ENCODE data around the gene NLRP7.
"Not testable (repeated sequence)": the region's sequence is repeated elsewhere in the genome, so short reads cannot be mapped to it uniquely, and the experiment has no call there.

- TF ChIP-seq SMARCC2 (IDR thresholded peaks at IDR 0.05); MYC (CRISPR knock-in tag; IDR thresholded peaks at IDR 0.05; ENCODE audit: borderline replicate concordance); ZNF350 (CRISPR knock-in tag; IDR thresholded peaks at IDR 0.05; ENCODE audit: borderline replicate concordance, low read depth); USF2 (IDR thresholded peaks at IDR 0.05; ENCODE audit: low read depth, low read length); USF2 (CRISPR knock-in tag; IDR thresholded peaks at IDR 0.05; ENCODE audit: borderline replicate concordance); ZNF598 (CRISPR knock-in tag; IDR thresholded peaks at IDR 0.05; ENCODE audit: borderline replicate concordance): not testable (repeated sequence)
- TF ChIP-seq, protein P1, sequence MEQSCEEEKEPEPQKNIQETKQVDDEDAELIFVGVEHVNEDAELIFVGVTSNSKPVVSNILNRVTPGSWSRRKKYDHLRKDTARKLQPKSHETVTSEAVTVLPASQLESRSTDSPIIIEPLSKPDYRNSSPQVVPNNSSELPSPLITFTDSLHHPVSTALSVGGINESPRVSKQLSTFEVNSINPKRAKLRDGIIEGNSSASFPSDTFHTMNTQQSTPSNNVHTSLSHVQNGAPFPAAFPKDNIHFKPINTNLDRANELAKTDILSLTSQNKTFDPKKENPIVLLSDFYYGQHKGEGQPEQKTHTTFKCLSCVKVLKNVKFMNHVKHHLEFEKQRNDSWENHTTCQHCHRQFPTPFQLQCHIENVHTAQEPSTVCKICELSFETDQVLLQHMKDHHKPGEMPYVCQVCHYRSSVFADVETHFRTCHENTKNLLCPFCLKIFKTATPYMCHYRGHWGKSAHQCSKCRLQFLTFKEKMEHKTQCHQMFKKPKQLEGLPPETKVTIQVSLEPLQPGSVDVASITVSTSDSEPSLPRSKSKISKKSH (CRISPR knock-in tag; IDR thresholded peaks at IDR 0.05; ENCODE audit: borderline replicate concordance): not testable (repeated sequence)
These were observed 46.2 kb downstream of the NLRP7 start for GRCh38 chr19:54901153-54901552.
